Activated CD8-positive, alpha-beta memory T cell treated with anti-CD3 and anti-CD28 coated beads, Interleukin-2, amount 50 U/mL, for 1 hour (primary cell): ENCODE measurements around the gene ELOA2.
"Not testable (repeated sequence)": the region's sequence is repeated elsewhere in the genome, so short reads cannot be mapped to it uniquely, and the experiment has no call there.

Experiments
- DNase-seq: peaks from one replicate; pipeline ENCODE4 v3.0.0-alpha.2; 2020; ENCODE audit errors: extremely low read depth

The ELOA2 gene

GRCh38 chr18:47022821-47023220 lies 12.6 kb downstream of the ELOA2 start:
- not testable (repeated sequence) for DNase-seq

GRCh38 chr18:47020757-47021156 lies 14.7 kb downstream of the ELOA2 start:
- not testable (repeated sequence) for DNase-seq

GRCh38 chr18:47019870-47020269 lies 15.6 kb downstream of the ELOA2 start:
- not testable (repeated sequence) for DNase-seq
